ENCODE results near the gene ACOT7.

The ACOT7 gene

DNA sequence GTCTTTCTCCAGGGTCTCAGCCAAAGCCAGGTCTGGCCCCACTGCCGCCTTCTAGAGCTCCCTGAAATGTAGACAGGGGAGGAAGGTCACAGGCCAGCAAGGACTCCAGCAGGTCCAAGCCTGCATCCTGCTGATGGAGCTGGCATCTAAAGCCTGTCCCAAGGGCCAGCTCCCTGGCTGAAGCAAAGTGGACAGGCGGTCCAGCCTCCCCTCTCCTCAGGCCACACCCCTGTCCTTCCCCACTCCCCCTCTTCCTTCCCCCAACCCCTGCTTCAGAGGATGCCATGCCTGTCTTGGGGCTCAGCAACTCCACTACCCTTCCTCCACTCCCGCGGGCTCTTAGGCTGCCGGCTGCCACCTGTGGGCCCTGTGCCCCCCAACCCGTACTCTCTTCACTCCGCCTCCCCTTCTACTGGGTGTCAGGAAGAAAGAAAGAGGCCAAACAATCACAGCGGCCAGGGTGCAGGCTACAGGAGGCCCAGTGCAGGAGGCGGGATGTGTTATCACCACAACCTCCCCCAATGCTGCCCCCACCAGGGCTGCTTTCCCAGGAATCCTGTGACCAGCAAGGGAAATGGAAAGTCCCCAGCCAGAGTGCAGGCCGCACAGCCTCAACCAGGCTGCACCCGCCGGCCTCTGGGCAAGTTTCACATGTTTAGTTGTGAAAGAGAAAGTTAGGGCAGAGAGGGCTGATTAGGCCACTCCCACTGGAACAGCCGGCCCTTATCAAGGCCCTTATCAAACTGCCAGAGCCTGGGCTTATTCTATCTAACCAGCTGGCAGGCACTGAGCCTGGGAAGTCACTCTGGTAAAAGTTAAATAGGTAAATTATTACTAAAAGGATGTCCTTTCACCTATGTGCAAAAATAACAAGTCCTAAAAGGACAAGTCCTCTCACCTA lies 34.1 kb downstream of the ACOT7 start:
- peak; percentile 71 for DNase-seq

DNA sequence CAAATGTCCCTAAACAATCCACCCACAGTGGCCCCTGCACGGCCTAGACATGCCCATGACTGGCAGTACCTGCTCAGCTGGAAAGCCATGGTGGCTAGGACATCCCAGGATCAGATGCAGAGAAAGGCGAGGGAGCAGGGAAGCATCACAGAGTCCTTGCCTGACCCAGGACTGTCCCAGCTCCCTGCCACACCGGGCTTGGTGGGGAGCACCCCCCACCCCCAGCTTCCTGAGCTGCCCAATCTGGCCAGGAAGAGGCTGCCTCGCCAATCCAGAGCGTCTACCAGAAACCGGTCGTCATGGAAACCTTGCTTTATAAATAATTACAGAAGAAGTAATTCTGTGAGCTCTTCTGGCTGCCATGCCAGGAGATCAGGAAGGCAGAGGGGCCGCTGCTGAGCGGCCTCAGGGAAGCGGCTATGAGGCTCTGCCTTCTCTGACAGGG lies 34.8 kb downstream of the ACOT7 start:
- DNase-seq = peak; percentile 51

DNA sequence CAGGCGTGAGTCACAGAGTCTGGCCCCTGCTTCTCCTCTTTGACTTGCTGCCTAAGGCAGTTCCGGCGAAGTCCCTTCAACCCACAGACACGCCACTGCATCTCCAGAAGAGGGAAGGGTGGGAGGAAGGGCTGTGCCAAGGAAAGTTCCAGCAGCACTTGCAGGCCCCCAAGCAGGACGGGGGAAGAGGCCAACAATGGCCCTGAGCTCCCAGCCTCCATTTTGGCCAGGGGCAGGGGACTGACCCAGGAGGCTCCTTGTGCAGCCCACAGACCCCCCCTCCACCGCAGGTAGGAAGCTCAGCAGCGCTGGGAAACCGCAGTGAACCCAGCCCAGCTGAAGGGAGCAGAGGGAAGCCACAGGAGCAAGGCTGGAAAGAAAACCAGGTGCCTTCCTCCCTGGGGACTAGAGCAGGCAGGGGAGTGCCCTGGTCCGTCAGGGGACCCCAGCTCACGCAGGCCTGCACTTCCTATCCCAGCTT lies 35.4 kb downstream of the ACOT7 start:
- peak; percentile 39 for DNase-seq

DNA sequence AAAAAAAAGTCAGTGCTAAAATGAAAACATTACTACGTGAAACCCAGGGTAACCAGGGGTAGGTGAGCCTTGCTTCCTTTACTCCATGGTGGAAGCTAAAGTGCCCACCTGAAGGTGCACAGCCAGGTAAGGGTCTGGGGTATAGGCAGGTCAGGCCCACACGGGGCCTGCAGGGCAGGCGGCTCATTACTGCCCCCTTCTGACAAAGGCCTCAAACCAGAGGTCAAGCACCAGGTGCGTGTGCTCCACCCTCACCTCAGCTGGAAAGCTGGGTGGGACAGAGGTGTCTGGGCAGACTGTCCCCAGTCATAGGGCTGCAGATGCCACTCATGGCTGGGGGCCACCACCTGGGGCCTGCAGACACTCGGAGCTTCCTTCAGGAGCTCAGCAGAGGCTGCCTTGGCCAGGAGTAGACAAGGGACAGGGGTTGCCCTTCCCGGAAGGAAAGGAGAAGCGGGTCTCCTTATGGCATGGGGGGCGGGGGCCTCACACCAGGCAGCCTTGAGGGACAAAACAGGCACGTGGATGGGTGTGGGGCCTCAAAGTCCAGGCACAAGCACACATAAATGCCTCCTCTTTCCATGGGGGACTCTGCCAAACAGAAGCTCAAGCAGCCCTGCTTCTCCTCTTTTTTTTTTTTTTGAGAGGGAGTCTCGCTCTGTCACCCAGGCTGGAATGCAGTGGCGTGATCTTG lies 36.2 kb downstream of the ACOT7 start:
- DNase-seq = no peak

DNA sequence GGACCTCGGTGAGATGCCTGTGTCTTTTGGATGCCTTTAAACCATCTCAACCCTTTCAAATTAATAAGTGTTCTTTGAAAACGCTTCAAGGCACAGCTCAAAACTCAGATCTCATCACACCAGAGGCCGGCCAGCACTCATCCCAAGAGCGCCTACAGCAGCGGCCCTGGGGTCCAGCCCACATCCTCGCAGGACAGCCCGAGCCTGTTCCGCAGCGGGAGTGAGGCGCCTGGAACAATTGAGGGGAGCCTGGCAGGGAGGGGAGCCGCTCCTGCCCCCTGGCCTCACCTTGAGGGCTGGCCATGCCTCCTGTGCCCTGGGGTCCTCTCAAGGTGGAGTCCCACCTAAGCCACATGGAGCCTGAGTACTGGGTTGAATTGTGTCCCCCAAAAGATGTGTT lies 37.9 kb downstream of the ACOT7 start:
- DNase-seq = no peak

DNA sequence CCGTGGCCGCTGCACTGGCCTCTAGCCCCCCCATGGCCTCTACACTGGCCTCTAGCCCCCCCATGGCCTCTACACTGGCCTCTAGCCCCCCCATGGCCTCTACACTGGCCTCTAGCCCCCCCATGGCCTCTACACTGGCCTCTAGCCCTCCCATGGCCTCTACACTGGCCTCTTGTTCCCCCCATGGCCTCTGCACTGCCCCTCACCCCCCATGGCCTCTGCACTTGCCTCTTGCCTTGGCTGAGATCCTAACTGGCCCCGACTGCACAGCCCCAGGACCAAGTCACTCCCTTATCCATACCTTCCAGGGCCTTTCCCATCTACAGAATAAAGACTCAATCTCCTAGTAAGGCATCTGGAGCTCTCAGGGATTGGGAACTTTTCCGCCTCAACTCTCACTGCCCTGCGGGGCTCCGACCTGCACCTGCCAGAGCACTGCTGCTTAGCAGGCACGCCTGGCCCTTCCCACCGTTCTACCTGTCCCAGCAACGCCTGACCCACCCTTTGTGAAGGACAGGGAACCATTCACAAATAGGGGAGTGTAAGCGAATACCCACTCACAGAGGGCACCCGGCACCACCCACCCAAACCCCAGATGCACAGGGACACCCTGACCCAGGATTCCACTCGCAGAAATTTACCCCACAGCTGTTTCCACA lies 38.8 kb downstream of the ACOT7 start:
- DNase-seq = no peak

DNA sequence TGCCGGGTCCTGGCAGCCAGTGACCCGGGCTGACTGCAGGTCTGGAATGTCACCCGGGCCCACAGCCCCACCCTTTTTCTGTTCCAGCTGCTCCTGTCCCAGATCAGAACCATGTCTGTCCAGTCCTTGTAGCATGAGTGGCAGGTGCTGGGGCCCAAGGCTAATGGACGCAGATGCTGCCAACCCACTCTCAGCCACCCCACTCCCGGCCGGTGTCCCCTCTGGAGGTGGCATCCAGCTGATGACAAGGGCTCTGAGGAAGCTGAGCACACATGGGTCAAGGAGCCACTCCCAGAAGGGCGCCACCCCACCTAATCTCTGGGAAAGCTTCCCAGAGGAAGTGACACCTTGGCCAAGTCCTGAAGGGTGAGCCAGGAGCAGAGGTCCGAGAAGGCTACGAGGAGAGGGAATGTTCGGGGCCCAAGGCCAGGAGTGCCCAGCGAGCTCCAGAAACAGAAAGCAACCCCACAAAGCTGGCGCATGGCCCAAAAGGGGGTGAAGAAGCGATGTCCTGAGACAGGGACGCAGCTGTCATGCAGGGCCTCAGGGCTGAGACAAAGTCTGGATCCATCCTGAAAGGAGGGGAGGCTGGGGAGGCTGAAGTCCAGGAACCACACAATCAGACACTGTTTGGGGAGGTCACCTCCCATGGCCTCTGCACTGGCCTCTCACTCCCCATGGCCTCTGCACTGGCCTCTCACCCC lies 39.5 kb downstream of the ACOT7 start:
- DNase-seq = no peak

DNA sequence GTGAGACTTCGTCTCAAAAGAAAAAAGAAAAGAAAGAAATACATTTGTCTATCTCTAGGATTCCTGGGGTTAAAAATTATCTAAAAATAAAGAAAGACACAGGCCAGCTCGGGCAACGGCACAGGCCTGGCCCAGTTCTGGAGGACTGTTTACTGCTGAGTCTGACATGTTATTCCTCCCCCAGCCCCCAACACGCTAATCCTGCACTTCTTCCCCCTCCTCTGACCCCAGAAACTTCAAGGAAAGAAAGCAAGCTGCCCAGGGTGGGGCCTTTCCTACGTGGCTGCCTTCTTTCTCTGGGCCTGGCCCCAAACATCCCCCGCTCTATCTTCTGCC lies 40.0 kb downstream of the ACOT7 start:
- no peak for DNase-seq

DNA sequence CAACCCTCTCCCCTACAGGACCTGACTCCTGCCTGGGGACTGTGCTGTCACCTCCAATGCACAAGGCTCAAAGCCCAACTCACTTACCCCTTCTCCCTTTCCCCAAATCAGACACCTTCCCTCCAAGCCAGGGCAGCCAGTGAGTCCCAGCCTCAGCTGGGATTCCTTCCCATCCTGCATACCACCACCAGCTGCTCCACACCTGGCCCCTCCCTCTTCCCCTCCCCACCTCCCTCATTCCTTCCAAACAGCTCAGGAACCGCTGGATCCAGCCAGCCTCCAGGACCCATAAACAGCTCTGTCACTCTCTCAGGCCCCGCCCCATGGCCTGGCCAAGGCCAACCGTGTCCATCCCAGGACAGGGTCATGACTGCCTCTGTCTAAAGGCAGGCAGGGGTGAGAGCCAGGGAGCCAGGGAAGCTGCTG lies 41.4 kb downstream of the ACOT7 start:
- DNase-seq = no peak

DNA sequence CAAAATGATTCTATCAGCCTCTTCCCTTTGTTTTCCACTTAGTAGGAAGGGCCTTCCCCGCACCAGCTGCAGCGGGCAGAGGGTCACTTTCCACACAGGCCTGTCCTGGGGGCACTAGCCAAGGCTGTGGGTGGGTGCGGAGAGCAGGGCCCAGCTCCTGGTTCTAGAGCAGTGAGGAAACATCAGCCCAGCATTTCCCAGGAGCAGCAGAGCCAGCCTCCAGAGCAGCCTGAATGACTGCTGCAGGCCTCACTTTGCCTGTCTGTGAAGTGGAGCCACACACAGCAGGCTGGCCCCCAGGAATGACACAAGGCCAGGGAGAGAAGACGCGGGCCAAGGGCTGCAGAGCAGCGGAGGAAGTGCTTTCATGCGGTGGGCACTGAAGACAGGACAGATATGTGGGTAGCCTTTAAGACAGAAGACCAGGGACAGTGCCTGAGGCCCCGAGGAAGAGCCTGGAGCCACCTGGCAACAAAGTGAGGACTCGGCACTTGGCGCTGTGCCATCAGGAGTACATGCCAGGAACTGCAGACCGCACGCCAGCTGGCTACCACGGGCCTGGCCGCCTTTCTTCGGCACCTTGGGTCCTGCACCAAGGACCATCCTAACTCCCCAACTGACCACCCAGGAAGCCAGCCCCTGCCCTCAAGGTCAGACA lies 42.0 kb downstream of the ACOT7 start:
- DNase-seq = no peak

DNA sequence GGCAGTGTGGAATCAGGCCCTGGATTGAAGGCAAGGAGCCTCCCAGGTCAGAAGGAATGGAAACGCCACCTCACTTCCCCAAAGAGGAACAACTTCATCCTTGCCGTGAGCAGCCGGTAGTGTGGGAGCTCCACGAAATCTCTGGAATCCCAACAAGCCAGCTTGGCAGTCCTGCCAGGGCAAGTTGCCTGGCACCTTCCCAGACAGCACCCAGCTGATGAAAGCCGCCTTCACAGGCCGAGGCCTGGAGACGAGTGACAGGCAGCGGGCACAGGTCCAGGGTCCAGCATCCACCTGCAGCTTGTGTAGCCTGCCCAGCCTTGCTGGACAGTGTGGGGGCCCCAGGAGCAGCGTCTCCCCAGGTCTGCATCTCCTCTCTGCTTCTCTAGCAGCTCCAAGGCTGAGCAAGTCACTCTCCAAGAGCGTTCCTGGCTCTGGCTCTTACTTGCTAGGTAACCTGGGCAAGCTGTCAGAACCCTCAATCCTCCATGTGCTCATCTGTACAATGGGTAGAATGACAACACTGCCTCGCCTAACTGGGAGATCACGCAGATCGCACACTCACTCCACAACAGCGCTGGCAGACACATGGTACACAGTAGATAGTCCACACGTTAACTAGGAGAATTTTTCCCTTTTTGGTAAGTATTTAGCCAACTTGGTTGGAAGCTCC lies 43.0 kb downstream of the ACOT7 start:
- no peak for DNase-seq

DNA sequence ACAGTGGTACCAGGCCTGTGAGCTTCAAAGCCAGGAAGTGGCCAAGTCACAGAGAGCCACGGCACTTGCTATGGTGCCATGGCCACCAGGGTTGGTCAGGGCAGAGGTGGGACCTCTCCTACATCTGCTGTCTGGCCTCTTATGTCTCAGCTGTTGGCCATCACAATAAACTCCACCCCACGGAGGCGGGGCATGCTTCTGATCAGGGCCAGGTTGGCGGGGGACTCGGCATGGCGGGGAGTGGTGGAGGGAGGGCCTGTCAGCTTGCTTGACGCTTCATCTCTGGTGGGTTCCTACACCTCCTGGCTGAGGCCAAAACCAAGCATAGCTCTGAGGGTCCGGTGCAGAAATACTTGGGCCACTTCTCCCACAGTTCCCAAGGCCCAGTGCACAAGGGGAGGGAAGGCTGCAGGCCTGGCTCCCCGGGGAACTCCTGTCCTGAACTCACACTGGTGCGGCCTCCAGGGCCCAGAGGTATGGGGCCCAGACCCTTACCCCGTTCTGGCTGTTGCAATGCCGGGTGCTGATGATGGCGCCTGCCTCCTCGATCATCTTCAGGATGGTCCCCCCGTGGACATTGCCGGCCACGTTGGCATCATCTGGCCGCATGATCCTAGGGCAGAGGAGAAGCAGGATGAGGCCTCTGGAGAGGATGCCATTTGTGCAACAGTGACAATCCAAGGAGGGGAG lies 44.2 kb downstream of the ACOT7 start:
- no peak for DNase-seq

DNA sequence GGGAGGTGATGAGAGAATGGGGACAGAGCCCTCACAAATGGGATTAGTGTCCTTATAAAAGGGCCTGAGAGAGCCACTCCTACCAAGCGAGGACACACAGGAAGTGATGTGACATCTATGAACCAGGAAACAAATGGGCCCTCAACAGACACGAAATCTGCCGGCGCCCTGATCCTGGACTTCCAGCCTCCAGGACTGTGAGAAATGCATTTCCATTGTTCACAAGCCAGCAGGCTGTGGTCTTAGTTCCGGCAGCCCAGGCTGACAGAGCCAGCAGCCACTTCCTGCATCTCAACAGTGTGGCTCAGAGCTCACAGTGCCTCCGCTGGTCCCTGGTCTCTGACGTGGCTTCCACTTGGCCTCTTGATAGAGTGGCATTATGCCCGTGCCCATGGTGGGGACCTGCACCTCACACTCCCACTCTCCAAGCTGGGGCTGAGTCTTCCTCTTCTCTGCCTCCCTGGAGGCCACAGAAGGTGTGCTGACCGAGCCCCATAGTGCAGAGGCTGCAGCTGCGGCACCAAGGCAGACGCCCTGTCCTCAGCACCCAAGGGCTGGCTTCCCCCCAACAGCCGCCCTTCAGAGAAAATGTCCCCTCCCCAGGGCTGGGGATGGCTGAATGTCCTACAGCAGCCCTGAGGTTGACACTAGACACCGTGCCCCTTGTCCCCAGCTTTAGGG lies 44.9 kb downstream of the ACOT7 start:
- peak; percentile 43 for DNase-seq

DNA sequence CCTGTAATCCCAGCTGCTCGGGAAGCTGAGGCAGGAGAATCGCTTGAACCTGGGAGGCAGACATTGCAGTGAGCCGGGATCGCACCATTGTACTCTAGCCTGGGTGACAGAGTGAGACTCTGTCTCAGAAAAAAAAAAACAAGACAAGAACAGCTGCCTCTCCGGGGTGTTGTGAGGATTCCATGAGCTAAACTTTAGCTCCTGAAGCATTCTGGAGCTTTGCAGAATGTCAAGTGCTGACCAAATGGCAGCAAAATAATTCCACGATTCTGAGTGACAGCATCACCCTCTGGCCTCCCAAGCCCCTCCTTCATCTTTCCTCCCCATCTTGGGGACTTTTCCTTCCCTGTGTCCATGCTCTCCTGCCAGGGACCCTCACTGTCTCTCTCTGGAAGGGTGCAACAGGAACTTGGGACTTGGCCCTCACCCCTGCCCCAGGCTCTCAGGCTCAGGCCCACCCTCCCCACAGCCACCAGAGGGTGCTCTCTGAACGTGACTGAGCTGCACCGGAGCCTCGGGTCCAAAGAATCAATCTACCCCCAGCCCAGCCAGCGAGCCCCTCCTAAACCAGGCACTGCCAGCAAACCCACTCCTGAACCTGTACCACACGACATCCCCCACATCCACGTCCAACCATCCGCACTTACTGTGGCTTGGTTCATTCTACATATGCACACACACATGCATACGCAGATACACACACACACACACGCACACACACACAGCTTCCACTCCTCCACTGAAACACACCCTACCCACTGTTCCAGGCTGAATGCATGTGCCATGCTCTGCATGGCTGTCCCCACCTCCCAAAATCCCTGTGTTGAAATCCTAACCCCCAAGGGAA lies 45.7 kb downstream of the ACOT7 start:
- DNase-seq = no peak

DNA sequence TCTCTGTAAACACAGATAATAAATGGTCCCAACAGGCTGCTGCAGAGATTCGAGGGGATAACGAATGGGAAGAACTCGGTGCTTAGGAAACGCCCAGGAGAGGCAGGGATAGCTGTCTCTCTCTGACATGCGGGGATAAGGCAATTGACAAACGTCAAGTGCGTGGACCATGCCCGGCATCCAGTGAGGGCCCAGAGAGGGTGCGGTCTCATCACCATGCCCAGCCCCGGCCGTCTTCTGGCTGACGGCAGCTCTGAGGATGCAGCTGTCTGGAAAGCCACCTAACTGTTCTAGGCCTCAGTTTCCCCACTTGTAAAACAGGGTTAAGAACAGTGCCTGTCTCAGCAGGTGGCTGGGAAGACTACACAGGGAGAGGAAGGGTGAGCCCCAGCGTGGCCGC lies 48.1 kb downstream of the ACOT7 start:
- DNase-seq = no peak

DNA sequence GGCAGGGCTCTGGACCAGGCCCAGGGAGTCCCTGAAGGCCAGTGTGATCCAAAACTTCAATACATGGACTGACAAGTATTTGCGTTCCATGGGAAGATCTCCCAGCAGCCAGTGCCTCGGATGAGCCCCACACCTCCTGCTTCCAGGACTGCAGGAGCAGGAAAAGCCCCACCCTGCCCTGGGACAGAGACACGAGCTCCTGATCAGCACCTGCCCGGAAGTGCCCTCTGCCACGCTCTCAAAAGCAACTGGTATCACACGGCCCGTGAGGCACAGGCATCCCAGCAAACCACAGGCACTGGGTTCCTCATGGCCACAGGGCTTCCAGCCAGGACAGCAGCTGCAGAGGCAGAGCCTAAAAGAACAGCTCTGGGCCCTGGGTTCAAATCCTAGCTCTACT lies 48.6 kb downstream of the ACOT7 start:
- DNase-seq = no peak

DNA sequence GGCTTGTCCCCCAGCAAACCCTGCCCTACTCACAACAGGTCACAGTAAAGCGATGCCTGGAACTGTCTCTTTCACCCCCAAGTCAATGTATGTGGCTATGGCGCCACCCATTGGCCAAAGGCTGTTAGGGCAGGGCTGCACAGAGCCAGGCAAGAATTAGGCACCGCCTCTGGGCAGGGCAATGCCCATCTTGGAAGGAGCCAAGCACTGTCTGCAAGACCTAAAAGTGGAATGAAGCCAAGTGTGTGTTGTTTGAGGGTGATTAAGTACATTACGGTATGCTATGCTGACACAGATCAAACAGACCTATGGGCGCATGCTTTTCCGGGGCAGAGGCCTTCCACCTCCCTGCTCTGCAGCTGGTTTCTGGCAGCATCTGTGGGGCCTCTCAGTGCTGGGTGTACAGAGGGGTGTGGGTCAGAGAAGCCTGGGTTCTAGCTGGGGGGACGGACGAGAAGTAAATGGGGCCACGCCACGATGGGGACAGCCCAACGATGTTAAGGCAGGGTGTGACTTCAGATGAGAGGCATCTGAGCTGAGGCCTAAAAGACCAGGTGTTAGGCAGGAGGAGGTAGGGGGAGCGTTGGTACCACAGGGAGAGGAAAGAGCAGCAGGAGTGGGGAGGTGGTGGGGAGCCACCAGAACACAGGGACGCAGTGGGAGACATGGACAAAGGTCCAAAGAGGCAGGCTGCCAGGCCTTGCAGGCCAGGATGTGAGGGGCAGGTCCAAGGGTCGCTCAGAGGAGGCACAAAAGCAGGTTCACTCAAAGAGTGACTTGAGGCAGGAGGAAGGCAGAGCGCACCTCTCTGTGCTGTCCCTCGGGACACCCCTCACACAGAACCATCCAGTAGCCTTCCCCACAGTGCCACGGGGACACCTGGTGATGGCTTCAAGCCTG lies 49.8 kb downstream of the ACOT7 start:
- DNase-seq = peak; percentile 36

DNA sequence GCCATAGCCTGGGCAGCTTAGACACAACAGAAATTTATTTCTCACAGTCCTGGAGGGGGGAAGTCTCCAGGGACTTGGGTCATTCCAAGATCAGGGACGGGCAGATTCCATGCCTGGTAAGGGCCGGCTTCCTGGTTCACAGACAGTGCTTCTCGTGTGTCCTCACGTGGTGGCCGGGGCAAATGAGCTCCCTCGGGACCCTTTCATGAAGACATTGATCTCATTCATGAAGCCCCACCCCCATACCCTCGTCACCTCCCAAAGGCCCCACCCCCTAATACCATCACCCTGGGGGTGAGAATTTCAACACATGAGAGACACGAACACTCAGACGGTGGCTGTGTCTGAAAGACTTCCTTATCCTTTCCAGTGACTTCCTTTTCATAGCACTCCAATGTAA lies 51.5 kb downstream of the ACOT7 start:
- peak; percentile 28 for DNase-seq

DNA sequence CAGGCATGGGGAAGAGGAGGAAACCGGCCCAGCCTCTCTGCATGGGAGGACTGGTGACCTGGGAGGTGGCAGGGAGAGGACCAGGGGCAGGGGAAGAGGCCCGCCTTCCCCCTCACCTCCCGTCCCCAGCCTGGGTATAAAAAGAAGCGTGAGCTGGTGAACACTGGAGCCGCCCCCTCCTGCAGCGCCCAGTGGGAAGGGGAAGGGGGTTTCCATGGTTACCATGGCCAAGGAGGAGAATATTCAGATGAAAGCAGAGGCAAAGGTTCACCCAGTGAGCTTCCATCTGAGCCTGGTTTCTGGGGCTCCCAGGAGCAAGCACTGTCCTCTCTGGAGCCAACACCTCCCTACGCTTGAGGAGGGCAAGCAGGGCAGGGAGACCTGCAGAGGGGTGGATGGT lies 54.9 kb downstream of the ACOT7 start:
- no peak for DNase-seq
